DOHH2 (cell line): ENCODE measurements around the gene FXYD6.

Source experiments
- EZH2phosphoT487 ChIP-seq: fragments of 200-600 bp; sonication (generic); IDR thresholded peaks from 2 replicates; pipeline ENCODE4 v1.6.1; 2017; ENCODE audit warnings: borderline replicate concordance, mild to moderate bottlenecking, antibody characterized with exemption, low read length, moderate library complexity, mixed read lengths
- TF ChIP-seq, protein P1 (sequence below): fragments of 200-600 bp; sonication (generic); IDR thresholded peaks from one replicate; pipeline ENCODE4 v1.5.1; 2014; ENCODE audit warnings: antibody characterized with exemption, mild to moderate bottlenecking, low read depth, low read length; ENCODE audit not compliant: poor library complexity, severe bottlenecking

DNA sequence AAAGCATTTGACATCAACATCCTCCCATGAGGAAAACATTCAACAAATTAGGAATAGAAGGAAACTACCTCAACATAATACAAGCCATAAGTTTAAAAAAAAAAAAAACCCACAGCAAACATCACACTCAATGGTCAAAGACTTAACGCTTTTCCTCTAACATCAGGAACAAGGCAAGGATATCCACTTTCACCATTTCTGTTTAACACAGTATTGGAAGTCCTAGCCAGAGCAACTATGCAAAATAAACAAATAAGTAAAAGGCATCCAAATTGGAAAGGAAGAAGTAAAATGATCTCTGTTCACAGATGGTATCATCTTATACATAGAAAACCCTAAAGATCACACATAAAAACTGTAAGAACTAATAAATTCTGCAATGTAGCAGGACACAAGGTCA lies 13.1 kb downstream of the FXYD6 start:
- TF ChIP-seq, protein P1, sequence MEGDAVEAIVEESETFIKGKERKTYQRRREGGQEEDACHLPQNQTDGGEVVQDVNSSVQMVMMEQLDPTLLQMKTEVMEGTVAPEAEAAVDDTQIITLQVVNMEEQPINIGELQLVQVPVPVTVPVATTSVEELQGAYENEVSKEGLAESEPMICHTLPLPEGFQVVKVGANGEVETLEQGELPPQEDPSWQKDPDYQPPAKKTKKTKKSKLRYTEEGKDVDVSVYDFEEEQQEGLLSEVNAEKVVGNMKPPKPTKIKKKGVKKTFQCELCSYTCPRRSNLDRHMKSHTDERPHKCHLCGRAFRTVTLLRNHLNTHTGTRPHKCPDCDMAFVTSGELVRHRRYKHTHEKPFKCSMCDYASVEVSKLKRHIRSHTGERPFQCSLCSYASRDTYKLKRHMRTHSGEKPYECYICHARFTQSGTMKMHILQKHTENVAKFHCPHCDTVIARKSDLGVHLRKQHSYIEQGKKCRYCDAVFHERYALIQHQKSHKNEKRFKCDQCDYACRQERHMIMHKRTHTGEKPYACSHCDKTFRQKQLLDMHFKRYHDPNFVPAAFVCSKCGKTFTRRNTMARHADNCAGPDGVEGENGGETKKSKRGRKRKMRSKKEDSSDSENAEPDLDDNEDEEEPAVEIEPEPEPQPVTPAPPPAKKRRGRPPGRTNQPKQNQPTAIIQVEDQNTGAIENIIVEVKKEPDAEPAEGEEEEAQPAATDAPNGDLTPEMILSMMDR, result no peak
- no peak for TF ChIP-seq EZH2phosphoT487
